Stimulated activated CD4-positive, alpha-beta T cell treated with anti-CD3 and anti-CD28 coated beads, TNF-alpha, amount 100 ng/mL, for 48 hours (primary cell): ENCODE data around the gene MT2A.

Experiments
- DNase-seq, 3 donors: peaks; one replicate each; pipeline ENCODE4 v3.0.0-alpha.2; 2020; ENCODE audit warnings: low read depth in 3 of 3

Gene MT2A

GRCh38 chr16:56600398-56600999 lies 7.9 kb upstream of the MT2A start:
- DNase-seq = no peak

- no peak for DNase-seq
Observed at GRCh38 chr16:56601325-56601724, 7.1 kb upstream of the MT2A start.

- DNase-seq = no peak
Observed at GRCh38 chr16:56603589-56603988, 4.8 kb upstream of the MT2A start.

- DNase-seq = no peak
Observed at GRCh38 chr16:56604966-56605365, 3.4 kb upstream of the MT2A start.

GRCh38 chr16:56605475-56605874 lies 2.9 kb upstream of the MT2A start:
- no peak for DNase-seq

GRCh38 chr16:56606071-56606475 lies 2.3 kb upstream of the MT2A start:
- no peak for DNase-seq

- DNase-seq = no peak
Observed at GRCh38 chr16:56606476-56607108, 1.8 kb upstream of the MT2A start.

GRCh38 chr16:56607109-56607618 lies 1.2 kb upstream of the MT2A start:
- no peak for DNase-seq

GRCh38 chr16:56607675-56608042 lies 725 bp upstream of the MT2A start:
- DNase-seq = no peak

- no peak for DNase-seq
Observed at GRCh38 chr16:56608876-56609462, 585 bp downstream of the MT2A start.

- peak; percentile 64 to 75 (median 66) for DNase-seq
Observed at GRCh38 chr16:56609463-56609921, 1.1 kb downstream of the MT2A start.

GRCh38 chr16:56610017-56610608 lies 1.7 kb downstream of the MT2A start:
- peak; percentile 61 to 75 (median 74) for DNase-seq

- DNase-seq = no peak
Observed at GRCh38 chr16:56610609-56611111, 2.3 kb downstream of the MT2A start.

- no peak for DNase-seq
Observed at GRCh38 chr16:56611281-56611833, 3.0 kb downstream of the MT2A start.

- no peak for DNase-seq
Observed at GRCh38 chr16:56613706-56614105, 5.3 kb downstream of the MT2A start.

GRCh38 chr16:56614549-56614991 lies 6.2 kb downstream of the MT2A start:
- DNase-seq = no peak

GRCh38 chr16:56615353-56615752 lies 7.0 kb downstream of the MT2A start:
- DNase-seq = no peak

GRCh38 chr16:56616608-56617211 lies 8.3 kb downstream of the MT2A start:
- DNase-seq = no peak

GRCh38 chr16:56617212-56618085 lies 9.1 kb downstream of the MT2A start:
- DNase-seq = peak in 1 of 3 donors; percentile 58

- DNase-seq = no peak
Observed at GRCh38 chr16:56618138-56618537, 9.8 kb downstream of the MT2A start.
